IMR-90 (cell line): ENCODE data around the gene OR51A2. TPM values are rescaled to one million over a fixed set of nuclear protein-coding genes. Genes with fewer than 3 reads are reported as not detected.

Experiments
- ATAC-seq: fragments of 200-7000 bp; cut with Tn5 transposase; 2 replicates; pipeline ENCODE4 v1.9.1; 2020; ENCODE audit warnings: low read depth, mild to moderate bottlenecking, moderate library complexity
- BruUV-seq: library from RNA; stranded (reverse); fragments of 400-500 nt; replicated peaks from 2 replicates; lab custom pipeline; 2021; lab: Mats Ljungman, UMichigan
- CTCF ChIA-PET: fragments of 300-600 bp; formaldehyde crosslinking; extraction: SDS; loops from one replicate; lab custom pipeline; 2021; ENCODE audit warnings: antibody characterized with exemption; lab: Yijun Ruan, JAX
- POLR2A ChIA-PET: fragments of 300-600 bp; sonication (Branson Sonifier 250); formaldehyde crosslinking; loops from one replicate; lab custom pipeline; 2022; ENCODE audit warnings: antibody characterized with exemption; ENCODE audit not compliant: unreplicated experiment; lab: Charles Lee
- DNase-seq: peaks from one replicate; pipeline ENCODE4 v3.0.0; 2013
- H2AFZ ChIP-seq: replicated peaks from 2 replicates; pipeline ENCODE3; 2013; ENCODE audit warnings: low read length, mild to moderate bottlenecking; ENCODE audit not compliant: poor library complexity
- H2AK5ac ChIP-seq: 2 replicates; pipeline ENCODE4 v1.6.1; 2013; ENCODE audit warnings: low read depth, low read length, inconsistent platforms
- H2AK9ac ChIP-seq: replicated peaks from 2 replicates; pipeline ENCODE3; 2013; ENCODE audit warnings: mild to moderate bottlenecking, low read depth, low read length, moderate library complexity; ENCODE audit not compliant: poor library complexity
- H2BK120ac ChIP-seq: 2 replicates; pipeline ENCODE4 v1.6.1; 2013; ENCODE audit warnings: low read depth, low read length, inconsistent platforms
- H2BK15ac ChIP-seq: 3 replicates; pipeline ENCODE4 v1.6.1; 2013; ENCODE audit warnings: low read depth, low read length, inconsistent platforms
- H2BK20ac ChIP-seq: 2 replicates; pipeline ENCODE4 v1.6.1; 2013; ENCODE audit warnings: low read depth, mild to moderate bottlenecking, inconsistent platforms, low read length, moderate library complexity
- H2BK5ac ChIP-seq: 2 replicates; pipeline ENCODE4 v1.6.1; 2013; ENCODE audit warnings: mild to moderate bottlenecking, low read depth, low read length, inconsistent platforms; ENCODE audit not compliant: poor library complexity, severe bottlenecking
- H3K14ac ChIP-seq: replicated peaks from 2 replicates; pipeline ENCODE4 v1.6.1; 2013; ENCODE audit warnings: low read depth, low read length, inconsistent platforms
- H3K18ac ChIP-seq: 2 replicates; pipeline ENCODE4 v1.6.1; 2013; ENCODE audit warnings: low read depth, low read length, control low read depth
- H3K23ac ChIP-seq: 2 replicates; pipeline ENCODE4 v1.6.1; 2013; ENCODE audit warnings: low read depth, low read length, inconsistent platforms
- H3K27ac ChIP-seq: 2 replicates; pipeline ENCODE4 v1.5.1; 2013; ENCODE audit warnings: mild to moderate bottlenecking, control low read depth, low read length; ENCODE audit not compliant: insufficient read depth
- H3K27me3 ChIP-seq: 2 replicates; pipeline ENCODE4 v1.6.1; 2013; ENCODE audit warnings: low read length; ENCODE audit not compliant: control insufficient read depth, insufficient read depth
- H3K36me3 ChIP-seq: 2 replicates; pipeline ENCODE4 v1.6.1; 2013; ENCODE audit warnings: low read length, mixed read lengths; ENCODE audit not compliant: control insufficient read depth, insufficient read depth
- H3K4ac ChIP-seq: 2 replicates; pipeline ENCODE4 v1.6.1; 2013; ENCODE audit warnings: low read depth, low read length, inconsistent platforms
- H3K4me1 ChIP-seq: 2 replicates; pipeline ENCODE4 v1.6.1; 2013; ENCODE audit warnings: low read length, mixed read lengths; ENCODE audit not compliant: control insufficient read depth, insufficient read depth
- H3K4me2 ChIP-seq: 2 replicates; pipeline ENCODE4 v1.6.1; 2013; ENCODE audit warnings: low read depth, mild to moderate bottlenecking, control low read depth, low read length, moderate library complexity
- H3K4me3 ChIP-seq: 2 replicates; pipeline ENCODE4 v1.5.1; 2013; ENCODE audit warnings: low read depth, mild to moderate bottlenecking, control low read depth, low read length, moderate library complexity; ENCODE audit not compliant: insufficient read depth
- H3K56ac ChIP-seq: 2 replicates; pipeline ENCODE4 v1.6.1; 2013; ENCODE audit warnings: low read length, inconsistent platforms; ENCODE audit not compliant: insufficient read depth; ENCODE audit errors: extremely low read depth
- H3K79me1 ChIP-seq, 2 experiments: 2 replicates each; pipeline ENCODE4 v1.6.1; 2013; ENCODE audit warnings: low read length in 2 of 2, inconsistent platforms in 1 of 2, low read depth in 1 of 2
- H3K9ac ChIP-seq: 2 replicates; pipeline ENCODE4 v1.6.1; 2013; ENCODE audit warnings: low read depth, low read length, control low read depth
- H3K9me1 ChIP-seq: 2 replicates; pipeline ENCODE4 v1.6.1; 2013; ENCODE audit warnings: low read length, inconsistent platforms; ENCODE audit not compliant: insufficient read depth
- H3K9me3 ChIP-seq: 2 replicates; pipeline ENCODE4 v1.6.1; 2013; ENCODE audit warnings: low read length; ENCODE audit not compliant: control insufficient read depth, insufficient read depth
- H4K20me1 ChIP-seq: 2 replicates; pipeline ENCODE4 v1.6.1; 2013; ENCODE audit warnings: low read length, inconsistent platforms; ENCODE audit not compliant: insufficient read depth
- H4K5ac ChIP-seq: 2 replicates; pipeline ENCODE4 v1.6.1; 2013; ENCODE audit warnings: mild to moderate bottlenecking, low read depth, low read length, control low read depth
- H4K8ac ChIP-seq, 2 experiments: 2 replicates each; pipeline ENCODE4 v1.6.1; 2013; ENCODE audit warnings: low read depth in 2 of 2, low read length in 2 of 2, control low read depth in 1 of 2, inconsistent platforms in 1 of 2
- H4K91ac ChIP-seq: 2 replicates; pipeline ENCODE4 v1.6.1; 2013; ENCODE audit warnings: low read depth, low read length, inconsistent platforms; ENCODE audit not compliant: insufficient read depth
- BHLHE40 ChIP-seq: fragments of 150-350 bp; IDR thresholded peaks from 2 replicates; pipeline ENCODE4 v1.6.1; 2016; ENCODE audit warnings: mild to moderate bottlenecking, low read depth, low read length
- CEBPB ChIP-seq: IDR thresholded peaks from 2 replicates; pipeline ENCODE4 v1.6.1; 2012; ENCODE audit warnings: low read depth, low read length, improper control_type of control experiment
- CHD1 ChIP-seq: IDR thresholded peaks from 2 replicates; pipeline ENCODE4 v1.6.1; 2012; ENCODE audit warnings: low read depth, low read length, improper control_type of control experiment
- FOS ChIP-seq: fragments of 150-350 bp; IDR thresholded peaks from 2 replicates; pipeline ENCODE4 v1.6.1; 2016; ENCODE audit warnings: low read depth, low read length
- MAFK ChIP-seq: IDR thresholded peaks from 2 replicates; pipeline ENCODE4 v1.6.1; 2012; ENCODE audit warnings: low read depth, low read length, improper control_type of control experiment
- MAZ ChIP-seq: IDR thresholded peaks from 2 replicates; pipeline ENCODE4 v1.6.1; 2012; ENCODE audit warnings: low read depth, mild to moderate bottlenecking, low read length, improper control_type of control experiment, moderate library complexity, borderline replicate concordance
- MXI1 ChIP-seq: IDR thresholded peaks from 2 replicates; pipeline ENCODE4 v1.6.1; 2012; ENCODE audit warnings: low read depth, mild to moderate bottlenecking, low read length, moderate library complexity, borderline replicate concordance
- NFE2L2 ChIP-seq: fragments of 150-350 bp; IDR thresholded peaks from 2 replicates; pipeline ENCODE4 v1.6.1; 2016; ENCODE audit warnings: low read depth, mild to moderate bottlenecking, low read length
- POLR2A ChIP-seq: IDR thresholded peaks from 2 replicates; pipeline ENCODE4 v1.6.1; 2012; ENCODE audit warnings: mild to moderate bottlenecking, low read depth, low read length
- RAD21 ChIP-seq: IDR thresholded peaks from 2 replicates; pipeline ENCODE4 v1.6.1; 2012; ENCODE audit warnings: low read length, improper control_type of control experiment
- RCOR1 ChIP-seq: IDR thresholded peaks from 2 replicates; pipeline ENCODE4 v1.6.1; 2012; ENCODE audit warnings: mild to moderate bottlenecking, low read length, improper control_type of control experiment; ENCODE audit not compliant: insufficient replicate concordance
- RFX5 ChIP-seq: IDR thresholded peaks from 2 replicates; pipeline ENCODE4 v1.8.0; 2012; ENCODE audit warnings: low read depth, mild to moderate bottlenecking, low read length, moderate library complexity
- SMC3 ChIP-seq: fragments of 150-350 bp; IDR thresholded peaks from 2 replicates; pipeline ENCODE4 v1.6.1; 2016; ENCODE audit warnings: low read depth, mild to moderate bottlenecking, antibody characterized with exemption, low read length, moderate library complexity
- WGBS, 2 experiments: methylation state at CpG; one replicate each; pipeline versions ENCODE4 v1.1.5 to v1.1.7; 2013; ENCODE audit warnings: missing lambda C conversion rate in 2 of 2; ENCODE audit not compliant: insufficient read length in 1 of 2; ENCODE audit errors: extremely low coverage in 2 of 2; 5-methylcytosine and 5-hydroxymethylcytosine counted together
- dilution Hi-C: fragments of 300-500 bp; cut with HindIII; formaldehyde crosslinking; loops from one replicate; pipeline ENCODE4 v1.14.3; 2018; ENCODE audit warnings: low sequenced_read_pairs; ENCODE audit not compliant: unreplicated experiment
- in situ Hi-C: fragments of 300-500 bp; cut with MboI; formaldehyde crosslinking; loops from 3 replicates; pipeline ENCODE4 v1.14.3; 2019; ENCODE audit warnings: low sequenced_read_pairs, inconsistent platforms, mixed read lengths
- intact Hi-C: fragments of 100-400 bp; cut with micrococcal nuclease; formaldehyde crosslinking; loops from 2 replicates; pipeline ENCODE4 v1.10.0; 2022
- polyA plus RNA-seq, 3 experiments: library from polyadenylated mRNA; depleted of rRNA; stranded (reverse); fragments of >200 nt; gene quantifications; 2 replicates each; pipeline ENCODE4 v1.2.3, GENCODE V29; 2012; ENCODE audit warnings: low replicate concordance in 1 of 3
- total RNA-seq: library from RNA; depleted of rRNA; stranded (reverse); fragments of >200 nt; gene quantifications from 2 replicates; pipeline ENCODE4 v1.2.3, GENCODE V29; 2012
- TF ChIP-seq, protein P1 (sequence below): fragments of 150-350 bp; IDR thresholded peaks from 2 replicates; pipeline ENCODE4 v1.6.1; 2016; ENCODE audit warnings: low read depth, mild to moderate bottlenecking, low read length, moderate library complexity, borderline replicate concordance
- TF ChIP-seq, protein P2 (sequence below): fragments of 150-350 bp; IDR thresholded peaks from 2 replicates; pipeline ENCODE4 v1.6.1; 2017; ENCODE audit warnings: mild to moderate bottlenecking, antibody characterized with exemption, low read length, low read depth
- TF ChIP-seq, protein P3 (sequence below): conservative IDR thresholded peaks from 2 replicates; pipeline ENCODE4 v1.5.1; 2012; ENCODE audit warnings: mild to moderate bottlenecking, low read depth, low read length, improper control_type of control experiment

OR51A2 gene
- total and polyA plus RNA-seq, 2 of the 4 experiments (the other 2 are of a cell fraction): not detected

DNA sequence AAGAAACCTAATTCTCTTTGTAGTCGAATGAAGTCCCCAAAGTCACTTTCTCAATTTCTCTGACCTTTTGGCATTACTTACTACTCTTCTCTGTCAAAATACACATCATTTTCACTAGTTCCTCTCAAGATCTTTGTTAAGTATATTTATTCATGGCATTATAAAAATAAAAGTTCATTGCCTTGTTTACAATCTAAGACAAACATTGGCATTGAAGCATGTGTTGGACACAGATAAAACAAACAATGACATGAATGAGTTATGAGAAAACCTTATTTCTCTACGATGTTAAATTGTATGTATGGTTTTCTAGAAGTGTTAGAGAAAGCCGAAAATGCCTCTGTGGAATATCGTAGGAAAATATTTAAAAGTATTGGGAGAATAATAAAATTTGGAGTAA is 22.8 kb downstream of the OR51A2 start:
- Histone ChIP-seq H3K9ac (no peak overlapping the region), H3K23ac (no peak overlapping the region), H3K4ac (no peak overlapping the region), H3K4me1 (no peaks in the 10 kb centered on the region), H3K4me3 (no peak overlapping the region), H3K27me3 (no peaks in the 10 kb centered on the region), H3K36me3 (no peaks in the 10 kb centered on the region), H2BK5ac (no peak overlapping the region), H3K14ac (no peak overlapping the region), H3K9me3 (no peaks in the 10 kb centered on the region), H4K91ac (no peak overlapping the region), H3K56ac (no peak overlapping the region), H2BK120ac (no peak overlapping the region), H2BK20ac (no peak overlapping the region), H2AFZ (no peak overlapping the region), H4K5ac (no peak overlapping the region), H3K27ac (no peak overlapping the region), H4K8ac (no peak overlapping the region), H3K9me1 (no peaks in the 10 kb centered on the region), H3K18ac (no peak overlapping the region), H2AK5ac (no peak overlapping the region), H2BK15ac (no peak overlapping the region), H2AK9ac (no peak overlapping the region), H4K20me1 (no peaks in the 10 kb centered on the region), H3K79me1 (no peaks in the 10 kb centered on the region), H3K4me2 (no peak overlapping the region)
- POLR2A ChIA-PET: no interaction called here
- intact Hi-C loops: no loop called here
- no peak for ATAC-seq
- TF ChIP-seq, protein P1, sequence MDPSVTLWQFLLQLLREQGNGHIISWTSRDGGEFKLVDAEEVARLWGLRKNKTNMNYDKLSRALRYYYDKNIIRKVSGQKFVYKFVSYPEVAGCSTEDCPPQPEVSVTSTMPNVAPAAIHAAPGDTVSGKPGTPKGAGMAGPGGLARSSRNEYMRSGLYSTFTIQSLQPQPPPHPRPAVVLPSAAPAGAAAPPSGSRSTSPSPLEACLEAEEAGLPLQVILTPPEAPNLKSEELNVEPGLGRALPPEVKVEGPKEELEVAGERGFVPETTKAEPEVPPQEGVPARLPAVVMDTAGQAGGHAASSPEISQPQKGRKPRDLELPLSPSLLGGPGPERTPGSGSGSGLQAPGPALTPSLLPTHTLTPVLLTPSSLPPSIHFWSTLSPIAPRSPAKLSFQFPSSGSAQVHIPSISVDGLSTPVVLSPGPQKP: no peak
- TF ChIP-seq RFX5 (no peak), NFE2L2 (no peak), BHLHE40 (no peak), MAZ (no peak), POLR2A (no peak), CHD1 (no peak), CEBPB (no peak), MXI1 (no peak), SMC3 (no peak), RAD21 (no peak), FOS (no peak), MAFK (no peak), RCOR1 (no peak)
- TF ChIP-seq, protein P2, sequence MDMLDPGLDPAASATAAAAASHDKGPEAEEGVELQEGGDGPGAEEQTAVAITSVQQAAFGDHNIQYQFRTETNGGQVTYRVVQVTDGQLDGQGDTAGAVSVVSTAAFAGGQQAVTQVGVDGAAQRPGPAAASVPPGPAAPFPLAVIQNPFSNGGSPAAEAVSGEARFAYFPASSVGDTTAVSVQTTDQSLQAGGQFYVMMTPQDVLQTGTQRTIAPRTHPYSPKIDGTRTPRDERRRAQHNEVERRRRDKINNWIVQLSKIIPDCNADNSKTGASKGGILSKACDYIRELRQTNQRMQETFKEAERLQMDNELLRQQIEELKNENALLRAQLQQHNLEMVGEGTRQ: no peak
- TF ChIP-seq, protein P3, sequence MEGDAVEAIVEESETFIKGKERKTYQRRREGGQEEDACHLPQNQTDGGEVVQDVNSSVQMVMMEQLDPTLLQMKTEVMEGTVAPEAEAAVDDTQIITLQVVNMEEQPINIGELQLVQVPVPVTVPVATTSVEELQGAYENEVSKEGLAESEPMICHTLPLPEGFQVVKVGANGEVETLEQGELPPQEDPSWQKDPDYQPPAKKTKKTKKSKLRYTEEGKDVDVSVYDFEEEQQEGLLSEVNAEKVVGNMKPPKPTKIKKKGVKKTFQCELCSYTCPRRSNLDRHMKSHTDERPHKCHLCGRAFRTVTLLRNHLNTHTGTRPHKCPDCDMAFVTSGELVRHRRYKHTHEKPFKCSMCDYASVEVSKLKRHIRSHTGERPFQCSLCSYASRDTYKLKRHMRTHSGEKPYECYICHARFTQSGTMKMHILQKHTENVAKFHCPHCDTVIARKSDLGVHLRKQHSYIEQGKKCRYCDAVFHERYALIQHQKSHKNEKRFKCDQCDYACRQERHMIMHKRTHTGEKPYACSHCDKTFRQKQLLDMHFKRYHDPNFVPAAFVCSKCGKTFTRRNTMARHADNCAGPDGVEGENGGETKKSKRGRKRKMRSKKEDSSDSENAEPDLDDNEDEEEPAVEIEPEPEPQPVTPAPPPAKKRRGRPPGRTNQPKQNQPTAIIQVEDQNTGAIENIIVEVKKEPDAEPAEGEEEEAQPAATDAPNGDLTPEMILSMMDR: no peak
- 60 to 100% methylated on average over 1 of the region's 4 CpGs for WGBS, 2 experiments
- no peak for DNase-seq
- CTCF ChIA-PET: interaction anchor here (1.2 kb wide), 1 partner anchor 296 kb away, joined by 3 read pairs; the partner anchor contains the start of gene OR51D1
- in situ Hi-C loops: no loop called here
- dilution Hi-C loops: no loop called here
- BruUV-seq: no TSS peak
